ENCODE measurements around the gene EIF4H.
"Not testable (repeated sequence)": the region's sequence is repeated elsewhere in the genome, so short reads cannot be mapped to it uniquely, and the experiment has no call there.

Gene EIF4H

DNA sequence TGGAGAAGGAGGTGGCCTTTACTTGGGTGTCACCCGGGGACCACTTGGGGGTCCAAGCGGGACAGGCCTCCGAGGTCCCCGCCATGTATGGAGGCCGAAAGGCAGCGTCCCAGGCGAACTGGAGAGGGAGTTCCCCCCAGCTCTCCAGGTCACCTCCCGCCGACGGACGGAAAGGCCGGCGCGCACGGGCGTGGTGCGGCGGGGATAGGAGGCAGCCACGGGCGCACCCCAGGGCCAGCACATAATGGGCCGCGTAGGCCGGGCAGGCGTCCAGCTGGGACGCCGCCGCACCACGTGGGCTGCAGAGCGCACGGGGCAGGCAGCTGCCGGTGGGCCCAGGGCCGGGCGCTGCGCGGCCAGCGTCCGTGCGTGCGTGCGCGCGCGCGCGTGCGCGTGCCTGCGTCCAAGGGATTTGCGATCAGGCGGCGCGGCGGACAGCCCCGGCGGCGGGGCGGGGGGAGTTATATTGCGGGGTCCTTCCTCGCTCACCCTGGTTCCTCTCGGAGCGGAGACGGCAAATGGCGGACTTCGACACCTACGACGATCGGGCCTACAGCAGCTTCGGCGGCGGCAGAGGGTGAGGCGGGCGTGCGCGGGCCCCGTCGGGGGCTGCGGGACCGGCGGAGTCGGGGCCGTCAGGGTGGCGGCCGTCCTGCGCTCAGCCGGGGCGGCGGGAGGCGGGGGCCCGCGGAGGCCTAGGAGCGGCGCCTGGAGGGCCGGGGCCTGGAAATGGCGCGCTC, at the start of gene EIF4H:
TSS of gene EIF4H (plus strand) at position 491 of the 740 bp plus-strand sequence. CDS start at position 519, 28 bp downstream.
- DNase-seq, result peak; percentile 98

DNA sequence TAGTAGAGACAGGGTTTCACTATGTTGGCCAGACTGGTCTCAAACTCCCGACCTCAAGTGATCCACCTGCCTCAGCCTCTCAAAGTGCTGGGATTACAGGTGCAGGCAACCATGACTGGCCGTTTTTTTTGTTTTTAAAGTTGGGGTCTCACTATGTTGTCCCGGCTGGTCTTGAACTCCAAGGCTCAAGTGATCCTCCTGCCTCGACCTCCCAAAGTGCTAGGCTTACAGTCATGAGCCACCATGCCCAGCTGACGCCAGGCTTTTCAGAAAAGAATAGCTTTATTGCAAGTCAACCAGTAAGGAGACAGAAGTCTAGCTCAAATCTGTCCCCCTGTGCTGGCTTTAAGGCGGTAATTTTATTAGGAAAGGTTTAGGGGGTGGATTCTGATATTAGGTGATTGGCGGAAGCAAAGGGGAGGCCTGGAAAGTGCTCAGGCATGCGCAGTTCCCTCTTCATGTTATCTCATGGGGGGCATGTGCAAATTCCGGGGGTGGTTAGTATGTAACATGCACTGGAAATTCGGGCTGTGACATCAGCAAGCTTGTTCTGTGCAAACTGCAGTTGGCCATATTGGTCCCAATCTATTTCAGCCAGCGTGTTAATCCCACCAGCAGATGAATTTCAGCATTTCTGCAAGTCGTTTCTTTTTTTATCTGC, 47.8 kb upstream of the EIF4H start:
- DNase-seq, result no peak

DNA sequence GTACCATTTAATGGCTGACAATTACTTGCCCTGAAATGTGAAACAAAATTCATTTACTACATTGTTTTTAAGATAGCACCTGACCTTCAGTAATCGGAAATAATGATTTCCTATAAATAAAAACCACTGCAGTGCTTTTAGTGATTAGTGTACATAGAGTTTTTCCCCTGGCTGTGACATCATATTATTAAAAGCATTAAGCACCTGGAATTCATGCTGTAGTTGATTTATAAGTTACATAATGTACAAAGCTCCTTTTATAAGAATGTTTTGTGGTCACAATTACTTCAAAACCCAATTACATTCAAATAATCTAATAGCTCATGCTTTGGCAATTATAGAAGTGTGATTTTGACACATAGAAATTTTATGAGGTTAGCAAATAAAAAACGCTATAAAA, 44.3 kb upstream of the EIF4H start:
- no peak for DNase-seq

DNA sequence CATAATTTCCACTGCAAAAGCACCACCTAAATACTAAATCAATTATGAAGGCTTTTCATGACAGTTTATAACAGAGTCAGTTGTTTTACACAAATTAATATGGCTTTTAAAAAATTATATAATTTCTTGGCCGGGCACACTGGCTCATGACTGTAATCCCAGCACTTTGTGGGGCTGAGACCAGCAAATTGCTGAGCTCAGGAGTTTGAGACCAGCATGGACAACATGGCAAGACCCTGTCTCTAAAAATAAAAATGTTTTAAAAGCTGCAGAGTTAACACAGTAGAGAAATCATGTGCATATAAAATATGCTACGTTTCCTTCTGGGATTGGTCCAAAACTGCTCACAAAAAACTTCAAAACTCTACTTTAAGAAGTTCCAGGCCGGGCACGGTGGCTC, 43.6 kb upstream of the EIF4H start:
- DNase-seq, result no peak

DNA sequence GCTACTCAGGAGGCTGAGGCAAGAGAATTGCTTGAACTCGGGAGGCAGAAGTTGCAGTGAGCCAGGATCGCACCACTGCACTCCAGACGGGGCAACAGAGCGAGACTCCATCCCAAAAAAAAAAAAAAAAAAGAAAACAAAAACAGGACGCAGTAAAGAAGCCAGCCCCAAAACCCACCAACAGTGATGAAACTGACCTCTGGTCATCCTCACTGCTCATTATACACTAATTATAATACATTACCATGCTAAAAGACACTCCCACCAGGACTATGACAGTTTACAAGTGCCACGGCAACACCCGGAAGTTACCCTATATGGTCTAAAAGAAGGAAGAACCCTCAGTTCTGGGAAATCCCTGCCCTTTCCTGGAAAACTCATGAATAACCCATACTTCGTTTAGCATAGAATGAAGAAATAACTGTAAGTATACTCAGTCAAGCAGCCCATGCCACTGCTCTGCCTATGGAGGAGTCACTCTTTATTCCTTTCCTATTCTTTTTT, 40.0 kb upstream of the EIF4H start:
- DNase-seq, result peak; percentile 98

DNA sequence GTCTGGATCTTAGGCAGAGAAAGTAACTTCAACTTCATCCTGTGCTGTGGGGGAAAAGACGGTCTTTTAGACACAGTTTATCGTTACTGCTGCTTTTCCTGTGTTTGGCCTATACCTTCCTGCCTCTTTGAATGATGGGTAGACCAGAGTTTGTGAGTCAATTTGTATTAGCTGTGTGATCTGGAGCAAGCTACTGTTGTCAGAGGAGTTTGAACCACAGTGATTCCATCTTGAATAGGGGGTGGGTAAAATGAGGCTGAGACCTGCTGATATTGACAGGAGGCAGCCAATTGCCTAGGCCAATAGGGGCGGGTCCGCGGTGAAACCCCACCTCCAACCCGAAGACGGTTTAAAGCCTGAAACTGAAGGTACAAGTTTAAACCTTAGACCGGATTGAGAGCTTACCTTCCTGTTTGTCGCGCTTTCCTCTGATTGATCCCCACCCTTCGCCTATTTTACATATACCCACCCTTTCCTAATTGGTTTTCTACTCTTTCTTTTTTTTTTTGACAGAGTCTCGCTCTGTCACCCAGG, 35.8 kb upstream of the EIF4H start:
- DNase-seq, result no peak

DNA sequence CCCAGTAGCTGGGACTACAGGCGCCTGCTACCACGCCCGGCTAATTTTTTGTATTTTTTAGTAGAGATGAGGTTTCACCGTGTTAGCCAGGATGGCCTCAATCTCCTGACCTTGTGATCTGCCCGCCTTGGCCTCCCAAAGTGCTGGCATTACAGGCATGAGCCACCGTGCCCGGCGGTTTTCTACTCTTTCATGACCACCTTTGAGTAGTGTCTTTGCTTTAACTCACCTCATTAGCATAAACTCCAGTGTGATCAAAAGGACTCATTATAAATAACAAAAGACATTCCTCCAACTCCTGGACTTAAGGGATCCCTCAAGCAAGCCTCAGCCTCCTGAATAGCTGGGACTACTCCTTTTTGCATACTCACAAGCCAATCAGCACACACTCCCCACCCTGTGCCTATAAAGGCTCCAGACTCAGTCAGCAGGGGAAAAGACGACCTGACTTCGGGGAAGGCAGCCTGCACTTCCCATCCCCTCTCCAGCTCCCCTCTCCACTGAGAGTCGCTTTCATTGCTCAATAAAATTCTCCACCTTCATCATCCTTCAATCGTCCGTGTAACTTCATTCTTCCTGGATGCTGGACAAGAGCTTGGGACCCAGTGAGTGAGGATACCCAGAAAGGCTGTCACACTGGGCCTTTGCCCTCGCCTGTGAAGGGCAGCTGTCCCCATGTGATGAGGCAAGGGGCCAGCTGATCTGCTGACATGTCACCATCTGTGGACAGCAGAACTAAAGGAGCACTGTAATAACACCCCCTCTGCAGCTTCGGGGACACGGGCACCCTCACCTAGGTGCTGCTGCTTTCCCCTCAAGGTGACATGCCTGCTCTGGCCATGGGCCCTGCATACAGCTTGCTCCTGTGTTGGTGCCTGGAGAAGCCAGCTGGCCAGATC, 35.0 kb upstream of the EIF4H start:
- DNase-seq, result no peak

DNA sequence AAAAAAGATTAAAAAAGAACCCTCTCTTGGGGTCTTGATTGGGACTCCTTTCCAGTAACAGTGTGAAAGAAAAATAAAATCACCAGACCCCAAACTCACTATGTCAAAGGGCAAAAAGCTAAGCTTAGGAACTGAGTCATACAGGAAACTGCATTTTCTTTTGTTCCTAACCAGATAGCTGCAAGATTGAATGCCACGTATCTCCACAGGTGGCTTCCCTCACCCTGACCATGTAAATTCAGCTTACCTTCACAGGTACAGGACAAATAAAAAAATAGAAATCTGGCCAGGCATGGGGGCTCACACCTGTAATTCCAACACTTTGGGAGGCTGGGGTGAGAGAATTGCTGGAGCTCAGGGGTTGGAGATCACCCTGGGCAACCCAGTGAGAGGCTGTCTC, 32.5 kb upstream of the EIF4H start:
- DNase-seq, result no peak

DNA sequence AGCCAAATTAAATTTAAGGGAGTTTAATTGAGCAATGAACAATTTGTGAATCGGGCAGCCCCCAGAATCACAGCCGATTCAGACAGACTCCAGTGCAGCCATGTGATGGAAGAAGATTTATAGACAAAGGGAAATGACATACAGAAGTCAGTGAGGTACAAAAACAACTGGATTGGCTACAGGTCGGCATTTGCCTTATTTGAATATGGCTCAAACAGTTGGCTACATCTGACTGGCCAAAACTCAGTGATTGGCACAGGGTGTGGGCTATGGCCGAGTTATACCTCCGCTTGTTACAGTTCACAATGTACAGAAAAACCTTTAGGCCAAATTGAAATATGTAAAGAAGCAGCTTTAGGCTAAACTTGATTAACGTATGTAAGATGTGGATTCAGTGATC, 30.8 kb upstream of the EIF4H start:
- no peak for DNase-seq

DNA sequence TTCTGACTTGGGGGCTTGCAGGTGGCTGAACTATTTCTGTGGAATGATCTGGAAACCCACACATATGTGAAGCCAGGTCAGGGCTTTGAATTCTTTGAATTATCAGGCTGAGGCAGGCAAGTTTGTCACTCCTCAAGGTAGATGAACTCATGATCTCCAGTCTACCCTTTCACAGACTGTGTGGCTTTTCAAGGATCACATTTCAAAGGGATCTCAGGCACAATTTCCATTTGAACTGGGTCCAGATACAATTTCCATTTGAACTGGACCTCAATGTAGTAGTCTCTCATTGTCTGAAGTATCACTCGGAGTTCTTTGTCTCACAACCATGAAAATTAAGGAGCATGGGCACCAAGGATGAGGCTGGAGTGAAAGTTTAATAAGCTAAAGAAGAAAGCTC, 25.7 kb upstream of the EIF4H start:
- DNase-seq, result no peak

DNA sequence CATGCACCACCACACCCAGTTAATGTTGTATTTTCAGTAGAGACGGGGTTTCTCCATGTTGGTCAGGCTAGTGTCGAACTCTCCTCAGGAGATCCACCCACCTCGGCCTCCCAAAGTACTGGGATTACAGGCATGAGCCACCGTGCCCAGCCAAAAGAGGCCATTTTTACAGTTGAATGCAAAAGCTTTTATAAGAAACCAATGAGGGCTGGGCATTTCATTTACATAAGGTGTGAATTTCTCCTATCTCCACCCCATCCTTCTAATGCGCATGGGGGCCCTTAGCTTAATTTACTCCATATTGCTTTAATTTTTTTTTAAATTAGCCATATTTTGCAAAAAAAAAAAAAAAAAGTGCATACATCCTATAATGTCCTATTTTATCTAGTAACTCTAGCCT, 25.1 kb upstream of the EIF4H start:
- DNase-seq, result no peak

DNA sequence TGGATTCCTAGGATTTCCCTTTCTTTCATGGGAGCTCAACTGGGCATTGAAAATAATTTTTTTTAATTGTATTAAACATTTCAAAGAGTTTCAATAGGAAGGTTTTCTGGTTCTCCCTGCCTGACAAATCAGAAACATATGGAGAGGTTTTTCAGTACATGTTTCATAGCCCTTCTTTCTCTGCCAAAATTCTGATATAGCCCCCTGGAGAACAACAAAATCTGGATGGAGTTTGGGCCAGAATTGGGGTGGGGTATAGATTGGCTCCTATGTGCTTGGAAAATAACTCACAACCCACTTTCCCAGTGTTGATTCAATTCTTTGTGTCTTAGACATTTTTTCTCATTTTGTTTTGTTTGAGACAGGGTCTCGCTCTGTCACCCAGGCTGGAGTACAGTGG, 24.6 kb upstream of the EIF4H start:
- DNase-seq, result no peak

DNA sequence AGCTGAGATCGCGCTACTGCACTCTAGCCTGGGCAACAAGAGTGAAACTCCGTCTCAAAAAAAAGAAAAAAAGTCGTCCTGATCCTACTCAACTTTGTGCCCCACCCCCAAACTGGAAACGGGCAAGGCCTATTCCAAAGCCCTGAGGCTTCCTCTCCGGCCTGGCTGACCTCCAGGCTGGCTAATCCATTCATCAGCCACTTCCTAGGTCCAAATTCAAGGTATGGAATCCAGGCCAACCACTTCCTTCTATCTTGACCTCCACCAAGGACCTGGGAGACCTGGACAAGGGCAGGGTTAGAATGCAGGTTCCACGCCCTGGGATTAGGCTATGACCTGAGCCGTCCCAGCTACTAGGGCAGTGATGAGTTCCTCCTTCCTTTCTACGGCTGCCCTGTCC, 20.4 kb upstream of the EIF4H start:
- no peak for DNase-seq

DNA sequence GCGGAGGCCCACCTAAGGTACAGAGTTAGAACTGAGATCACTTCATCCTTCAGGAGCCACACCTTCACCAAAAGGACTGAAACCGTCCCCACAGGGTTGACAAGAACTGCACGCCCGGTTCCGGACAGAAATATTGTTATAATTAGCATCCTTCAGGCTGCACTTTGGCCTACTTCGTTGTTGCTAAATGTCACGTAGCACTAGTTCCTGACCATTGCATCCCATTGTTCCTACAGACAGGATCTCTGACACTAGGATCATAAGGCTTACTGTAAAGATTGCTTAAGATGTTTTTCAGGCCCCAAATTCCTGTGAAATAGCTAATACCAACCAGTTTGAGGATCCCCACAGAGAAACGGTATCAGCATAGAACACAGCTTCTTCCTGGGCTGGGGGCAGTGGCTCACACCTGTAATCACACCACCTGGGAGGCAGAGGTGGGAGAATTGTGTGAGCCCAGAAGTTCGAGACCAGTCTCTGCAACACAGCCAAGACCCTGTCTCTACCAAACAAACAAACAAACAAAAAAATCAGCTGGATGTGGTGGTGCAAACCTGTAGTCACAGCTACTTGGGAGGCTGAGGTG, 18.3 kb upstream of the EIF4H start:
- no peak for DNase-seq

DNA sequence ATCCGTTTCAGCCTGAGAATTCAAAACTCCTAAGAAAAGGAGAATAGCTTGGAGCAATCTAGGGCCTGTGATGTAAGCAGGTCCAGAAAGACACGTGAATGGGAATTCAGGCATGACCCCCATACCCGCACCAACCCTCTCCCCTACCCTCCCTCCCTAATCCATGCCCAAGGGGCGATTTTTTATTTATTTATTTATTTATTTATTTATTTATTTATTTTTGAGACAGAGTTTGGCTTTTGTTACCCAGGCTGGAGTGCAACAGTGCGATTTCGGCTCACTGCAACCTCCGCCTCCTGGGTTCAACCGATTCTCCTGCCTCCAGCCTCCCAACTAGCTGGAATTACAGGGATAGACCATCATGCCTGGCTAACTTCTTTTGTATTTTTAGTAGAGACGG, 16.6 kb upstream of the EIF4H start:
- no peak for DNase-seq

DNA sequence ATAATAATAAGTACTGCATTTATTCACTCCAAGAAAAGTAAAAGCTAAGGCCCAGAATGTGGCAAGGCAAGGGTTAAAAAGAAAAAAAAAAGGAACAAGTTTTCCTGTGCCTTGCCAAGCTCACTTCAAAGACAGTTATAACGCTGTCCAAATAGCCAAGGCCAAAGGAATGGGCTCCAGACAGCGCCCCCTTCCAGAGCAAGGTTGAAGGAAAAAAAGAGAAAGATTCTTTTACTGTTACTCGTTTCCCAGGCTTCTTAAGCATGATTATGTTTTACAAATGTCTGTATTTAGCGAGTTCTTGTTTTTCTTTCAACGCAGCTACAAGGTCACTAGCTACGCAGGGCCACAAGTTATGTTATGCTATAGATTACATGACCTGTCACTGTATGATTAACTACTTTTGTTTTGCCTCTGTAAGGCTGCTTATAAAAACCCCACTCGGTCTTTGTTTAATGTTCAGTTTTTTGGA, 9.1 kb upstream of the EIF4H start:
- DNase-seq, result peak; percentile 91

DNA sequence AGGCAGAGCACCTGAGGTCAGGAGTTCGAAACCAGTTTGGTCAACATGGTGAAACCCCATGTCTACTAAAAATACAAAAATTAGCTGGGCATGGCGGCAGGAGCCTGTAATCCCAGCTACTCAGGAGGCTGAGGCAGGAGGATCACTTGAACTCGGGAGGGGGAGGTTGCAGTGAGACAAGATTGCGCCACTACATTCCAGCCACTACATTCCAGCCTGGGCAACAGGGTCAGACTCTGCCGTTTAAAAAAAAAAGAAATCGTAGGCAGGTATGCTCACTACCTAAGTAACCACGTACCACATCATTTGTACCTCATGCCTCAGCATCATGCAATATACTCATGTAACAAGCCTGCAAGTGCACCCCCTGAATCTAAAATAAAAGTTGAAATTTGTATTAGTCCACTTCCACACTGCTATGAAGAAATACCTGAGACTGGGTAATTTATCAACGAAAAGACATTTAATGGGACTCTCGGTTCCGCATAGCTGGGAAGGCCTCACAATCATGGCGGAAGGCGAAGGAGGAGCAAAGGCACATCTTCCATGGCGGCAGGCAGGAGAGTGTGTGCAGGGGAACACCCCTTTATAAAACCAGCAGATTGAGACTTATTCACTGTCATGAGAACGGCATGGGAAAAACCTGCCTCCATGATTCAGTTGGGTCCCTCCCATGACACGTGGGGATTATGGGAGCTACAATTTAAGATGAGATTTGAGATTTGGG, 8.1 kb upstream of the EIF4H start:
- DNase-seq, result no peak

DNA sequence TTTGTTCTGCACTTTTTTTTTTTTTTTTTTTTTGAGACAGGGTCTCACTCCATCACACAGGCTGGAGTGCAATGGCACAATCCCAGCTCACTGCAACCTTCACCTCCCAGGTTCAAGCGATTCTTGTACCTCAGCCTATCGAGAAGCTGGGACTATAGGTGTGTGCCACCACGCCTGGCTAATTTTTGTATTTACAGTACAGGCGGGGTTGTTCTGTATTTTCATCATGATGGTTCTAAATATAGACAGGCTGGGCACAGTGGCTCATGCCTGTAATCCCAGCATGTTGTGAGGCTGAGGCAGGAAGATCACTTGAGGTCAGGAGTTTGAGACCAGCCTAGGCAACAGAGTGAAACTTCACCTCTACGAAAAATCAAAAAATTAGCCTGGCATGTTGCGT, 6.8 kb upstream of the EIF4H start:
- not testable (repeated sequence) for DNase-seq

DNA sequence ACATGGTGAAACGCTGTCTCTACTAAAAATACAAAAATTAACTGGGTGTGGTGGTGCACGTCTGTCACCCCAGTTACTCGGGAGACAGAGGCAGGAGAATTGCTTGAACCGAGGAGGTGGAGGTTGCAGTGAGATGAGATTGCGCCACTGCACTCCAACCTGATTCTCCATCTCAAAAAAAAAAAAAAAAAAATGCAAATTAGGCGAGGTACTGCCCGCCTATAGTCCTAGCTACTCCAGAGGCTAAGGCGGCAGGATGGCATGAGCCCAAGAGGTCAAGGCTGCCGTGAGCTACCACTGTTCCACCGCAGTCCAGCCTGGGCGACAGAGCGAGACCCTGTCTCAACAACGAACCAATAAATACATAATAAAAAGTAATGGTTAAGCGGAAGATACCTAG, 1.1 kb upstream of the EIF4H start:
- DNase-seq, result no peak

DNA sequence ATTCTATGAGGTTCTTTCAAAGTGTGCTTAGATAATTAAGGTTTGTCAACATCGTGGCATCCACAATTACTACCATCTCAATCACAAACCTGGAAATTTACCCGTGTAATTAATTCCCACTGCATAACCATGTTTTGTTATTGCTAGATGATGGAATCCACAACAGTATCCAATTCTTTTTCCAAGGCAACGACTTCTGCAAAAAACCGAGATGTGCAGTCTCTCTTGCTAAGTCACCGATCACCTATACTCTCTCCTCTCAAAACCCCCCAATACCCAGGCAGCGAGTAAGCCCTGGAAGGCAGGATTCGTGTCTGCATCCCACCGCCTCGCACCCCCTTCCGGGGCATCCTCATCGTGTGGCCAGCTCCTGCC, 678 bp upstream of the EIF4H start:
- DNase-seq, result no peak

DNA sequence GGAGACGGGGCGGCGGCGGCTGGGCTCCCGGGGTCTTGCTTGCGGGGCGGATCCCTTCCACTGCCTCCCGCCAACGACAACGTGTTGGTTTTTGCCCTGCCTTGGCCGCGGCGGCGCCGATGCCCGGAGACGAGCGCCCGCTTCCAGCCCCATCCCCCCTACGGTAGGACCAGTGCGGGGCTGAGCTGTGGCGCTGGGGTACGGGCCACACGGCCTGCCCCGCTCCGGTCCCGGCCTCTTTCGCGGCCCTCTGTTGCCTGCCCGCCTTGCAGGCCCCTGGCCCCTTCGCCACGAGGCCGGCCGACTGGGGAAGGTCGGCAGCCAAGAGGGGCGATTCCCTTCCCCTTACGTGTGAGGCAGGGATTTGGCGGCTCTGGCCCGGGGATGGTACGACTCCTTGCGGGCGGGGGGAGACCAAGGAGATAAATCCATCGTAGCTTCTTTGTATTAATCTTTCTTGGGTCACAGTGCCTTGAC, 488 bp downstream of the EIF4H start:
- peak; percentile 71 for DNase-seq

DNA sequence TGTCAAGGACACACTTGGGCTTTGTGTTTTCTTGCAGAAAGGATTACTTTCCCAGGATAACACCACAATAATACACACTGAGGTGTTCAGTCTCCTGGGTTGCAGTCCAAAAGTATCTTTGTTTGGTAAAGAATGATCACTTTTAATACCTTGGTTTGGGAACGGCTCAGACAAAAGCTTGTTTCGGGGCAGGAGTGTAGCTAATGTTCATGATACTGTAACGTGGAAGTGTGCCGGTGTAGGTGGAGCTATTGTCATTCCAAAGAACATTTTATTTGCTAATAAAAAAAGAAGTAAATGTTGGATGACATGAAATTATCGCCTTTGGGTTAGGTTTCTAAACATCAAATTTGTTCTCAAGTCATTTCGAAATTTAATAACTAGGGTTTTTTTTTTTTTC, 1.2 kb downstream of the EIF4H start:
- DNase-seq, result peak; percentile 58

All from OCI-M1 (cell line).